ENCODE results near the gene ATP10B.

GRCh38 chr5:160657068-160657507 lies 194.9 kb downstream of the ATP10B start:
- no peak for TF ChIP-seq CTCF (optimal IDR thresholded peaks at IDR 0.05 in 1 of 3, IDR thresholded peaks at IDR 0.05 in 1 of 3, conservative IDR thresholded peaks at IDR 0.05 in 1 of 3; ENCODE audit: extremely low read depth in 1 of 3, insufficient read depth in 2 of 3, low read length in 3 of 3)
- no peak for TF ChIP-seq EZH2 (IDR thresholded peaks at IDR 0.05; ENCODE audit: low read length)

All from keratinocyte (primary cell).